AG09319 (cell line): ENCODE data around the gene ING2.
A peak's percentile ranks its signal among the peaks of the same experiment; 100 is the strongest.
"Not testable (repeated sequence)": the region's sequence is repeated elsewhere in the genome, so short reads cannot be mapped to it uniquely, and the experiment has no call there.

Source experiments
- DNase-seq: peaks from one replicate; pipeline ENCODE4 v3.0.0-alpha.2; 2010; ENCODE audit warnings: low read depth; ENCODE audit errors: extremely low read depth
- TF ChIP-seq, protein P1 (sequence below): IDR thresholded peaks from 2 replicates; pipeline ENCODE4 v1.5.1; 2011; ENCODE audit warnings: low read depth, mild to moderate bottlenecking, inconsistent platforms, low read length, moderate library complexity

The ING2 gene

DNA sequence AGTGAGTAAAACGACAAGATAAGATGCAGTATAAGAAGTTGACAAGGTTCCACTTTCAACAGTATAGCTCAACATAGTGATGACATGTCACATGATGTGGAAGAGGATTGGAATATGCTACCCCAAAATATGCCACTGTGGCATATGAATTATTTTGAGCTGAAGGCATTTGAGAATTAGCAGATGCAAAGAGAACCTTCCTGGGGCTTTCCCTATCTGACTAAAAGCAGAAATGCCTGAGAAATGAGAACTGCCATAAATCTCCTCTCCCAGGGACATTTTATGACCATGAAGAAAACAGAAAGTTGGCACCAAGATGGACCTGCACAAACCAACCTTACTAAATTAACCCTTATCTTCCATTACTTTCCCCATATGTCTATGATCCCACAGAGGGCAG, 35.6 kb upstream of the ING2 start:
- no peak for DNase-seq
- TF ChIP-seq, protein P1, sequence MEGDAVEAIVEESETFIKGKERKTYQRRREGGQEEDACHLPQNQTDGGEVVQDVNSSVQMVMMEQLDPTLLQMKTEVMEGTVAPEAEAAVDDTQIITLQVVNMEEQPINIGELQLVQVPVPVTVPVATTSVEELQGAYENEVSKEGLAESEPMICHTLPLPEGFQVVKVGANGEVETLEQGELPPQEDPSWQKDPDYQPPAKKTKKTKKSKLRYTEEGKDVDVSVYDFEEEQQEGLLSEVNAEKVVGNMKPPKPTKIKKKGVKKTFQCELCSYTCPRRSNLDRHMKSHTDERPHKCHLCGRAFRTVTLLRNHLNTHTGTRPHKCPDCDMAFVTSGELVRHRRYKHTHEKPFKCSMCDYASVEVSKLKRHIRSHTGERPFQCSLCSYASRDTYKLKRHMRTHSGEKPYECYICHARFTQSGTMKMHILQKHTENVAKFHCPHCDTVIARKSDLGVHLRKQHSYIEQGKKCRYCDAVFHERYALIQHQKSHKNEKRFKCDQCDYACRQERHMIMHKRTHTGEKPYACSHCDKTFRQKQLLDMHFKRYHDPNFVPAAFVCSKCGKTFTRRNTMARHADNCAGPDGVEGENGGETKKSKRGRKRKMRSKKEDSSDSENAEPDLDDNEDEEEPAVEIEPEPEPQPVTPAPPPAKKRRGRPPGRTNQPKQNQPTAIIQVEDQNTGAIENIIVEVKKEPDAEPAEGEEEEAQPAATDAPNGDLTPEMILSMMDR, result no peak

- no peak for DNase-seq
- TF ChIP-seq, protein P1, result no peak
These were observed 34.9 kb upstream of the ING2 start for GRCh38 chr4:183469936-183470335.

- TF ChIP-seq, protein P1, result no peak
- no peak for DNase-seq
These were observed 34.0 kb upstream of the ING2 start for GRCh38 chr4:183470821-183471220.

GRCh38 chr4:183471946-183472708, 32.7 kb upstream of the ING2 start:
- DNase-seq, result peak; percentile 19
- TF ChIP-seq, protein P1, result peak; percentile 81

DNA sequence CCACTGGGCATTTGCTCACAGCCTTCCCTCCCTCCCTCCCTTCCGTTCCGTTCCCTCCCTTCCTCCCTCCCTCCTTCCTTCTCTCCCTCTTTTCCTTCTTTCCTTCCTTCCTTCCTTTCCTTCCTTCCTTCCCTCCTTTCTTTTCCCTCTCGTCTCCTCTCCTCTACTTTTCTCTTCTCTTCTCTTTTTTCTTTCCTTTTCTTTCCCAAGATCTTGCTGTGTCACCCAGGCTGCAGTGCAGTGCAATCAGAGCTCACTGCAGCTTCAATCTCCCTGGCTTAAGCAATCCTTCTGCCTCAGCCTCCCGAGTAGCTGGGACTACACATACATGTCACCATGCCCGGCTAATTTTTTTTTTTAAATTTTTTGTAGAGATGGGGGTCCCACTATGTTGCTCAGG, 26.7 kb upstream of the ING2 start:
- DNase-seq, result no peak
- TF ChIP-seq, protein P1, result no peak

DNA sequence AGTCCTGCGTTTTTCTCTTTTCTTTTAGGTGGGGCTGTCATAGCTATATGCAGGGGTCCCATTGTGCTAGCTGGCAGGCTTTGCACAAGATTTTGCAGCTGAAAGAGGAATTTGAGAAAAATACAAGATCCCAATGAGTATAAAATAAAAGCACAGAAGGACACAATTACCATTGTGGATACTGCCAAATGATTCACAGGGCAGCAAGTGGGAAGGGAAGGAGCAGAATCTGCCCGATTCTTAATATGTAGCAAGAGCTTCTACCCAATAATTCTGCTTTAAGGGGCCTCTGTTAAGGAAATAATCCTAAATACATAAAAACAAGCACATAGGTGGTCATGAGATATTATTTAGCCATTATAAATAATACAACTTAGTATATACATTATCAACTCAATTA, 25.9 kb upstream of the ING2 start:
- no peak for DNase-seq
- TF ChIP-seq, protein P1, result no peak

DNA sequence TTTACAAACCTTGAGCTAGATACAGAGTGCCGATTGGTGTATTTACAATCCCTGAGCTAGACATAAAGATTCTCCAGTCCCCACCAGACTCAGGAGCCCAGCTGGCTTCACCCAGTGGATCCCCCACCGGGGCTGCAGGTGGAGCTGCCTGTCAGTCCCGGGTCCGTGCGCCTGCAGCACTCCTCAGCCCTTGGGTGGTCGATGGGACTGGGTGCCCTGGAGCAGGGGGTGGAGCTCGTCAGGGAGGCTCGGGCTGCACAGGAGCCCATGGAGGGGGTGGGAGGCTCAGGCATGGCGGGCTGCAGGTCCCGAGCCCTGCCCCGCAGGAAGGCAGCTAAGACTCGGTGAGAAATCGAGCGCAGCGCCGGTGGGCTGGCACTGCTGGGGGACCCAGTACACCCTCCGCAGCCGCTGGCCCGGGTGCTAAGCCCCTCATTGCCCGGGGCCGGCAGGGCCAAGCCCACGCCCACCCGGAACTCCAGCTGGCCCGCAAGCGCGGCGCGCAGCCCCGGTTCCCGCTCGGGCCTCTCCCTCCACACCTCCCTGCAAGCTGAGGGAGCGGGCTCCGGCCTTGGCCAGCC, 22.3 kb upstream of the ING2 start:
- not testable (repeated sequence) for DNase-seq

DNA sequence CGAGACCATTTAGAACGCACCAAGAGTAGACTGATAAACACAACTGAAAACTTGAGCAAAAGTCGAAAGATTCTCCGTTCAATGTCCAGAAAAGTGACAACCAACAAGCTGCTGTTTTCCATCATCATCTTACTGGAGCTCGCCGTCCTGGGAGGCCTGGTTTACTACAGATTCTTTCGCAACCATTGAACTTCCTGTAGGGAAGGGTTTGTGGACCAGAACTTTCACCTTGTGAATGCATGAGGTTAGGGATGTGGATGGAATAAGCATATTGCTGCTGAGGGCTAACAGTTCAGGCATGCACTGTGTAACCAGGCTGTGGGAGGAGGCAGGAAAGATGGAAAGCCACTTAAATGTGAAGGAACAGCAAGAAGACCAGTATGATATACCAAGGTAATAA, 20.9 kb upstream of the ING2 start:
- no peak for DNase-seq
- TF ChIP-seq, protein P1, result no peak
